GM10248 (cell line): ENCODE measurements around the gene OR10Z1.

Source experiments
- CTCF ChIA-PET: fragments of 300-600 bp; sonication (Branson Sonifier 250); formaldehyde crosslinking; extraction: SDS; loops from one replicate; lab custom pipeline; 2021; ENCODE audit warnings: antibody characterized with exemption; lab: Yijun Ruan, JAX
- POLR2A ChIA-PET: fragments of 350-650 bp; sonication (Branson Sonifier 250); formaldehyde crosslinking; extraction: SDS; loops from one replicate; lab custom pipeline; 2020; ENCODE audit warnings: antibody characterized with exemption; lab: Yijun Ruan, JAX
- DNase-seq: peaks from one replicate; pipeline ENCODE4 v3.0.0; 2012; ENCODE audit errors: extremely low spot score
- CTCF ChIP-seq: IDR thresholded peaks from 2 replicates; pipeline ENCODE4 v1.5.1; 2012; ENCODE audit warnings: mild to moderate bottlenecking, low read depth; ENCODE audit errors: extremely low read depth, missing control alignments, control extremely low read depth

The OR10Z1 gene

GRCh38 chr1:158613764-158614163 is 8.7 kb downstream of the OR10Z1 start:
- CTCF ChIA-PET: no interaction called here
- no peak for DNase-seq
- no peak for TF ChIP-seq CTCF
- POLR2A ChIA-PET: no interaction called here

GRCh38 chr1:158638146-158638545 is 33.1 kb downstream of the OR10Z1 start:
- CTCF ChIA-PET: no interaction called here
- no peak for DNase-seq
- no peak for TF ChIP-seq CTCF
- POLR2A ChIA-PET: no interaction called here

- TF ChIP-seq CTCF: no peak
- no peak for DNase-seq
- POLR2A ChIA-PET: no interaction called here
- CTCF ChIA-PET: interaction anchor here (0.6 to 0.9 kb wide), 2 partner anchors 21 to 28 kb away, joined by 3 read pairs; no protein-coding TSS in a partner anchor
These were observed 33.8 kb downstream of the OR10Z1 start for GRCh38 chr1:158638904-158639303.

DNA sequence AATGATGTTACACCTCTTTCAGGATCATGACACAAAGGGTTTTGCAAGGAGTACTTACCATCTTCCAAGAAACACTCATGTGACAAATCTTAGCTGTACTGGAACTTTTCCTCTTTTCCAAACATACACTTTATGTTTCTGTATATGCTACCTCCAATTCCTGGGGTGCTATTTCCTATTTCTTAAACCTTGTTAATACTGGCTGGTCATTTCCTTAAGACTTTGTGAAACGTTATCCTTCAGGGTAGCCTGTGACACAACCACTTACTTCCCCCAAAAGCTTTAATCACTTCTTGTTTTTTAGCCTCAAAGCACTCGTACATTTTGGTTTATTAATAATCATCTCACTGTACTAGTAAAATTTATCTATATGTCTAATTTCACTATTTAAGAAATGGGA is 39.4 kb downstream of the OR10Z1 start:
- POLR2A ChIA-PET: no interaction called here
- no peak for TF ChIP-seq CTCF
- CTCF ChIA-PET: interaction anchor here (1.4 kb wide), 1 partner anchor 18 kb away, joined by 3 read pairs; no protein-coding TSS in a partner anchor
- no peak for DNase-seq

DNA sequence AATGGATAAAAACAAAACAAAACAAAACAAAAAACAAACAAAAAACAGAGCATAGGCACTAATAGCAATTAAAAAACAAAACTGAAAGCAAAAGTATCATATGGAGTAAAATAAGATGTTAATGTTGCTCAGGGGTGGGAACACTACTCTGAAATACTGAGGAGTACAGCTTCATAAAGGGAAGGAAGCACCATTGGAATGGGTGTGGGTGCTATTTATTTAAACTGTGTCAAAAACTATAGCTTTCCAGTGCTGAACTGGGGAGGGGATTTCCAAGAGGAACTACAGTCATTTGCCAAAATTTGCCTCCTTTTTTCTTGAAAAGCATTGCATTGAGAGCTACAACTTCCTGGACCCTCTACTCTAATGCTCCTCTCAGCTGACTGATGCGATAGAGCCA is 41.4 kb downstream of the OR10Z1 start:
- TF ChIP-seq CTCF: no peak
- DNase-seq: no peak
- POLR2A ChIA-PET: no interaction called here
- CTCF ChIA-PET: no interaction called here

GRCh38 chr1:158649052-158649451 is 44.0 kb downstream of the OR10Z1 start:
- POLR2A ChIA-PET: no interaction called here
- no peak for TF ChIP-seq CTCF
- peak; percentile 9 for DNase-seq
- CTCF ChIA-PET: no interaction called here
